Measurements from ENCODE around the gene TMEM231.

- TF ChIP-seq, protein P1, sequence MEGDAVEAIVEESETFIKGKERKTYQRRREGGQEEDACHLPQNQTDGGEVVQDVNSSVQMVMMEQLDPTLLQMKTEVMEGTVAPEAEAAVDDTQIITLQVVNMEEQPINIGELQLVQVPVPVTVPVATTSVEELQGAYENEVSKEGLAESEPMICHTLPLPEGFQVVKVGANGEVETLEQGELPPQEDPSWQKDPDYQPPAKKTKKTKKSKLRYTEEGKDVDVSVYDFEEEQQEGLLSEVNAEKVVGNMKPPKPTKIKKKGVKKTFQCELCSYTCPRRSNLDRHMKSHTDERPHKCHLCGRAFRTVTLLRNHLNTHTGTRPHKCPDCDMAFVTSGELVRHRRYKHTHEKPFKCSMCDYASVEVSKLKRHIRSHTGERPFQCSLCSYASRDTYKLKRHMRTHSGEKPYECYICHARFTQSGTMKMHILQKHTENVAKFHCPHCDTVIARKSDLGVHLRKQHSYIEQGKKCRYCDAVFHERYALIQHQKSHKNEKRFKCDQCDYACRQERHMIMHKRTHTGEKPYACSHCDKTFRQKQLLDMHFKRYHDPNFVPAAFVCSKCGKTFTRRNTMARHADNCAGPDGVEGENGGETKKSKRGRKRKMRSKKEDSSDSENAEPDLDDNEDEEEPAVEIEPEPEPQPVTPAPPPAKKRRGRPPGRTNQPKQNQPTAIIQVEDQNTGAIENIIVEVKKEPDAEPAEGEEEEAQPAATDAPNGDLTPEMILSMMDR (IDR thresholded peaks at IDR 0.05): no peak
- TF ChIP-seq POLR2A (IDR thresholded peaks at IDR 0.05): no peak
Measured at GRCh38 chr16:75573955-75574354, 17.9 kb upstream of the TMEM231 start.

Data from heart left ventricle (tissue), 13 donors.